Measurements from ENCODE around the gene DDX10.

- TF ChIP-seq CTCF (optimal IDR thresholded peaks at IDR 0.05 in 1 of 3, IDR thresholded peaks at IDR 0.05 in 1 of 3, conservative IDR thresholded peaks at IDR 0.05 in 1 of 3; ENCODE audit: extremely low read depth in 1 of 3, insufficient read depth in 2 of 3, low read length in 3 of 3) = no peak
- no peak for TF ChIP-seq EZH2 (IDR thresholded peaks at IDR 0.05; ENCODE audit: low read length)
These were observed 48.4 kb downstream of the DDX10 start for GRCh38 chr11:108713076-108713790.
